A204.1 (cell line): ENCODE data around the gene C2CD2.
"Not testable (repeated sequence)": the region's sequence is repeated elsewhere in the genome, so short reads cannot be mapped to it uniquely, and the experiment has no call there.

ENCODE experiments used
- FAIRE-seq: peaks from 2 replicates; lab custom pipeline; 2012; peaks lifted over from hg19 to GRCh38; lab: Jason Lieb, UNC

The C2CD2 gene

GRCh38 chr21:41953831-41954653, at the start of gene C2CD2:
Gene C2CD2, minus strand, starts transcription at chr21:41954018. Its CDS starts 370 bp downstream, at chr21:41953648.
- no peak for FAIRE-seq

GRCh38 chr21:42003051-42003461, 49.2 kb upstream of the C2CD2 start:
- no peak for FAIRE-seq

GRCh38 chr21:42002421-42002958, 48.7 kb upstream of the C2CD2 start:
- no peak for FAIRE-seq

GRCh38 chr21:42001781-42002180, 48.0 kb upstream of the C2CD2 start:
- no peak for FAIRE-seq

- no peak for FAIRE-seq
These were observed 47.1 kb upstream of the C2CD2 start for GRCh38 chr21:42000908-42001307.

- FAIRE-seq: no peak
These were observed 43.8 kb upstream of the C2CD2 start for GRCh38 chr21:41997657-41998056.

- FAIRE-seq: no peak
These were observed 41.8 kb upstream of the C2CD2 start for GRCh38 chr21:41995577-41995976.

GRCh38 chr21:41994613-41995012, 40.8 kb upstream of the C2CD2 start:
- FAIRE-seq: not testable (repeated sequence)

- FAIRE-seq: no peak
These were observed 39.9 kb upstream of the C2CD2 start for GRCh38 chr21:41993744-41994143.

GRCh38 chr21:41992576-41992975, 38.8 kb upstream of the C2CD2 start:
- no peak for FAIRE-seq

GRCh38 chr21:41991659-41992058, 37.8 kb upstream of the C2CD2 start:
- FAIRE-seq: no peak

GRCh38 chr21:41989698-41990097, 35.9 kb upstream of the C2CD2 start:
- no peak for FAIRE-seq

- FAIRE-seq: no peak
These were observed 33.5 kb upstream of the C2CD2 start for GRCh38 chr21:41987310-41987709.

- no peak for FAIRE-seq
These were observed 32.0 kb upstream of the C2CD2 start for GRCh38 chr21:41985662-41986416.

GRCh38 chr21:41983229-41983628, 29.4 kb upstream of the C2CD2 start:
- FAIRE-seq: no peak

- no peak for FAIRE-seq
These were observed 26.7 kb upstream of the C2CD2 start for GRCh38 chr21:41980561-41980960.

- no peak for FAIRE-seq
These were observed 26.0 kb upstream of the C2CD2 start for GRCh38 chr21:41979751-41980369.

GRCh38 chr21:41979335-41979734, 25.5 kb upstream of the C2CD2 start:
- FAIRE-seq: no peak

GRCh38 chr21:41977034-41977950, 23.5 kb upstream of the C2CD2 start:
- no peak for FAIRE-seq

GRCh38 chr21:41976611-41977010, 22.8 kb upstream of the C2CD2 start:
- FAIRE-seq: no peak

GRCh38 chr21:41975391-41976272, 21.8 kb upstream of the C2CD2 start:
- FAIRE-seq: no peak
